ENCODE measurements around the gene PACSIN2.

DNA sequence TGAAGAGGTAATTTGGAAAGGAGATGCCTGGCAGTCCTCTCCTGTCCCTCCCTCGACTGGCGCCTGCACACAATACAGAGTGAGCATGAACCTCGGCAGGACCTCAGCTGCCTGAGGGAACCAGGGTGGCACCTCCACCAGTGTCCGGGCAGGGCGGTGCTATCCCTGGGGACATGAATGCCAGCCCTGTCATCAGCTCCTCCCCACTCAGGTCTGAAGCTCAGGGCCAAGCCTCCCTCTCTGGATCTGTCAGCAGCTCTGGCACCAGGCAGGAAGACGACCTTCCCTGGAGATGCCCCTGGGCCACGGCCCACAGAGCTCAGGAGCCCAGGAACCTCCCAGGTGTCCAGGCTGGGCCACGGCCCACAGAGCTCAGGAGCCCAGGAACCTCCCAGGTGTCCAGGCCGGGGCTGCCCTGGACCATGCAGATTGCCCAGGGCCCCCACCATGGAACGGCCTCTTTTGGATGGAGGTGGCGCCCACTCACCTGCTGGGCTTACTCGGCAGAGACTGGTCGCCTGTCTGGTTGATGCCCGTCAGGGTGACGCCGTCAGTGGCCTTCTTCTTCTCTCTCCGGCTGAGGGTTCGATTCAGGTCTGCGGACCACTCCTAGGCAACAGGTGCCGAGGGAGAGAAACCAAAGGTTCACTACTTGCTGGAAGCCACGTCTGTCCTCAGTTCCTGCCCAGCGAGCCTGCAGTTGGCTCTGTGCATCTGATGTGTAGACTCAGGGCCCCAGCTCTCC lies 136.2 kb downstream of the PACSIN2 start:
- no peak for TF ChIP-seq CBX2 (IDR thresholded peaks at IDR 0.05; ENCODE audit: borderline replicate concordance, low read depth)
- TF ChIP-seq EP300 (IDR thresholded peaks at IDR 0.05) = no peak
- TF ChIP-seq POLR2A (IDR thresholded peaks at IDR 0.05; ENCODE audit: low read length) = no peak
- no peak for TF ChIP-seq CTCF (IDR thresholded peaks at IDR 0.05)
- no peak for TF ChIP-seq KDM1A (IDR thresholded peaks at IDR 0.05; ENCODE audit: low read depth)
- TF ChIP-seq JUN (IDR thresholded peaks at IDR 0.05) = no peak
- no peak for TF ChIP-seq REST (IDR thresholded peaks at IDR 0.05)

All from A549 (cell line).